ENCODE results near the gene SHISAL2A. TPM values are rescaled to one million over a fixed set of nuclear protein-coding genes. Genes with fewer than 3 reads are reported as not detected.

Gene SHISAL2A
- total and polyA plus RNA-seq, 2 of the 8 experiments (the other 6 are each of a cell fraction or from before 2014, with no cell fraction given), result 0.74 to 2.1 TPM

DNA sequence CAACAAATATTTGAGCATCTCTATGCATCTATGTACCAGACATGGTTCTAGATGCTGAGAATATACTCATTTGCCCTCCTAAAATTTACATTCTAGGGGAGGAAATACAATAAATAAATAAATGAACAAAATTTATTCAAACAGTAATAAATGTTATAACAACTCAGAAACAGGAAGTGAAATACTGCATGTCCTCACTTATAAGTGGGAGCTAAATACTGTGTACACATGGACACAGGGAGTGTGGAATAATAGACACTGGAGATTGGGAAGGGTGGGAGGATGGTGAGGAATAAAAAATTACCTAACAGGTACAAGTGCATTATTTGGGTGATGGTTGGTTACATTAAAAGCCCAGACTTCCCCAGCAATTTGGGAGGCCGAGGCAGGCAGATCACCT, 60.9 kb downstream of the SHISAL2A start (continued):
- TF ChIP-seq KDM1A (IDR thresholded peaks at IDR 0.05; ENCODE audit: borderline replicate concordance, low read length), result no peak
- TF ChIP-seq TCF12 (IDR thresholded peaks at IDR 0.05; ENCODE audit: low read depth, low read length), result no peak
- no peak for TF ChIP-seq SIN3A (conservative IDR thresholded peaks at IDR 0.05 in 1 of 2, IDR thresholded peaks at IDR 0.05 in 1 of 2; ENCODE audit: low read depth in 1 of 2, low read length in 2 of 2)
- no peak for TF ChIP-seq MAFK (IDR thresholded peaks at IDR 0.05; ENCODE audit: low read depth, low read length)
- TF ChIP-seq PHF8 (conservative IDR thresholded peaks at IDR 0.05; ENCODE audit: low read depth, low read length), result no peak

Data from H1 (cell line).